HG02970 (cell line): ENCODE data around the gene STAT1.
"Not testable (repeated sequence)": the region's sequence is repeated elsewhere in the genome, so short reads cannot be mapped to it uniquely, and the experiment has no call there.

Experiments used
- ATAC-seq: cut with Tn5 transposase; IDR thresholded peaks from one replicate; pipeline ENCODE4 v1.9.1; 2021; ENCODE audit warnings: mild to moderate bottlenecking, moderate library complexity, moderate number of reproducible peaks; ENCODE audit not compliant: unreplicated experiment, low FRiP score

STAT1 gene

DNA sequence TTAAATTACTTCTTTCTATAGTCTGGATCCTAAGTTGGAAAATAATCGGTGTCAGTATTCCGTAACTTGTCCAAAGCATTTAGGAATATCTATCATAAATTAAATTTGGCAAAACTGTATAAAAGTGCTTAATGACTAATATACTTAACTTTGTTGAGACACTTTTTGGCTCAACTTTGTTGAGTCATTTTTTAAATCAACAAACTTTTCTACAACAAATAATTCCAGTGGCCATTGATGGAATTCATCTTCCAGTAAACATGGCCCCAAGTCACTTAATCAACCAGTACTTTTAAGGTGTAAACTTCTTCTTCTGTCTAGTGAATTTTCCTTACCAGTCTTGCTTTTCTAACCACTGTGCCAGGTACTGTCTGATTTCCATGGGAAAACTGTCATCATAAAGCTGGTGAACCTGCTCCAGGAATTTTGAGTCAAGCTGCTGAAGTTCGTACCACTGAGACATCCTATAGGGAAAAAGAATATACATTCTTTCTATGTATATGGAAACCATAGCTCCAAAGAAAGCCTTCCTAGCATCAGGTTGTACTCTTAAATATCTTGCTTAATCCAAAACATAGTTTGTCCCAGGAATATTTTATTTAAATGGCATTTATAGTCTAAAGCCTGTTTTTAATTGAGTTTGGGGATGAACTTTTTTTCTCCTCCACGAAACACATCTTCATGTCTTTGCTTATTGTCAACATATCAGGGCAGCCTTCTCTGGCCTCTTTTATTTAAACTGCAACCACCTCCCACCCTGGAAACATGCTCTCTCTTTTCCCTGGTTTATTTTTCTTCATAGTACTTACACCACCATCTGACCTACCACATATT is 4.2 kb downstream of the STAT1 start:
- ATAC-seq, result no peak

DNA sequence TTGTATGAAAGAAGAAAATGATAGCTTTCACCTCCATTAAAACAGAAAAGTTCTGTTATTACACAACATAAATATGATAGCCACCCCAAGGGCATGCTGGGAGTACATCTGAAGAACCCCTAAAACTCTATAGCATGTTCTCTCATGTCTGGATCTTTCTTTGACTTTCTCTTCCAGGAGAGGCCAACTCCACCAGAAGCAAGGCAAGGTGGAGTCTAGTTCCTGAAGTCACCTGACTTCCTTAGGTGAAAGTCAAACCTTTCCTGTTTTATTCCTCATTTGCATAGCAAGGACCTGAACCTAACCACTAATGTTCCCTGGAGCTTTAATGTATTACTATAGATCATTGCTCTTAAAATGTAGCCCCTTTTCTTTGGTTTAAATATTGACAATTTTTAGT is 5.7 kb downstream of the STAT1 start:
- ATAC-seq, result no peak

GRCh38 chr2:191006997-191007783 is 6.8 kb downstream of the STAT1 start:
- no peak for ATAC-seq

DNA sequence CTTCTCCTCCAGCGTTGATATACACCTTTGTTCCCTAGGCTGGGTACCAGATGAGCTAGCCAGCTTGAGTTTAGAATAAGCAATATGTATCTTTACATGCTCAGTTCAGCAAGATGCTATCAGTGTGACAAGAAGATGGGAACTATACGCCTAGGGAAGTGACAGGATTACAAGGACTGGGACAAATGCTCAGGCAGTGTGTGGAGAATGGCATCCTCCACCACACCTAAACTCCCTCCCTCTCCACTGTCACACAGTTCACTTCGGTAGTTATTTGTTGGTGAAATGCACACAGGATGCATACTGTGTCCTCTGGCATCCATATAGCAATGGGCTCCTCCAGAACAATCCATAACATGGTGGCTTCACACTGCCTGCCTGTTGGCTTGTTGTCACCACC is 7.7 kb downstream of the STAT1 start:
- ATAC-seq, result no peak

- no peak for ATAC-seq
Observed at GRCh38 chr2:191003405-191004309, 10.3 kb downstream of the STAT1 start.

GRCh38 chr2:191001624-191002023 is 12.3 kb downstream of the STAT1 start:
- ATAC-seq, result no peak

- ATAC-seq, result no peak
Observed at GRCh38 chr2:191001032-191001431, 12.9 kb downstream of the STAT1 start.

DNA sequence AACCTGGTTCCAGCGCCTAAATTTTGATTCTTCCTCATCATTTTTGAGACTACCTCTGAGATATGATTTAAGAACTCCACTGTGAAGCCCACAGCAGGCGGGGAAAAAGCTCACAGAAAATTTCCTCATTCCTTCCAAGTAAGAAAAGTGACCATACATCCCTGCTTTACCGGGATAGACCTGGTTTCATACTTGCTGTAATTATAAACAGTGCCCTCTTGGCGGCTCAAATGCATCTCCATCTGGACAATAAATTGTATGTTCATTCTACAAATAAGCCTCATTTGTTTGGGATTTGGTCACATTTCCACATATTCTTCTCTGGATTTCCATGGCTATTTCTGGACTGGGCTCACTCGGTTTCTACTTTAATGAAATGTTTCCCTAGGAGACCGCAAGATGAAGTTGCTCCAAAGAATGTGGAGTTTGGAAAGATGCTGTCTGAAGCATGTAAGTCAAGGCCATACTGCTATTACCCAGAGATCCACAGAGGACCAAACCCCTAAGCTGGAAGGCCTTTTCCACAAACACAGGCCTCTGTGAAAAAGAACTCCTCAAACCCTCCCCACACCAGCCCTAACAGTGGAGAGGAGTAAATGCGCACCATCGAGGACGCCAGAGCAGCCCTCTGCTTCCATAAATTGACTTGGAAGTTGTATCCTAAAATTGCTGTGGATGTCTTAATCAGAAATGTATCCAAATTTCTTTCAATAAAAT is 13.9 kb downstream of the STAT1 start:
- no peak for ATAC-seq

GRCh38 chr2:190999058-190999457 is 14.9 kb downstream of the STAT1 start:
- no peak for ATAC-seq

GRCh38 chr2:190997526-190998113 is 16.4 kb downstream of the STAT1 start:
- ATAC-seq, result no peak

- ATAC-seq, result no peak
Observed at GRCh38 chr2:190996947-190997346, 17.0 kb downstream of the STAT1 start.

GRCh38 chr2:190996338-190996946 is 17.5 kb downstream of the STAT1 start:
- ATAC-seq, result no peak

- not testable (repeated sequence) for ATAC-seq
Observed at GRCh38 chr2:190995315-190995714, 18.7 kb downstream of the STAT1 start.

- ATAC-seq, result no peak
Observed at GRCh38 chr2:190994148-190994547, 19.8 kb downstream of the STAT1 start.

DNA sequence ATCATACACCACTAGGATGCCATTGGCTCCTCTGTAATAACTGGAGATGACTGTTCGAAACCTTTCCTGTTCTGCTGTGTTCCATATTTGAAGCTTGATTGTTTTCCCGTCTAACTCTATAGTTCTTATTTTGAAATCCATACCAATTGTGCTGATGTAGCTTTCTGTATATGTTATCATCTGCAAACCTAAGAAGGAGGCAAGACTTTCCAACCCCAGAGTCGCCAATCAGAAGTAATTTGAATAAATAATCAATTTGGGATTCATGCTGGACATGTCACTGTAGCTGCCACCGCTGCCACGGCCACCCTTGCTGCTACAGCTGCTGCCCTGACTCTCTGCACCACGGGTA is 20.7 kb downstream of the STAT1 start:
- no peak for ATAC-seq

- ATAC-seq, result no peak
Observed at GRCh38 chr2:190990132-190990531, 23.8 kb downstream of the STAT1 start.

DNA sequence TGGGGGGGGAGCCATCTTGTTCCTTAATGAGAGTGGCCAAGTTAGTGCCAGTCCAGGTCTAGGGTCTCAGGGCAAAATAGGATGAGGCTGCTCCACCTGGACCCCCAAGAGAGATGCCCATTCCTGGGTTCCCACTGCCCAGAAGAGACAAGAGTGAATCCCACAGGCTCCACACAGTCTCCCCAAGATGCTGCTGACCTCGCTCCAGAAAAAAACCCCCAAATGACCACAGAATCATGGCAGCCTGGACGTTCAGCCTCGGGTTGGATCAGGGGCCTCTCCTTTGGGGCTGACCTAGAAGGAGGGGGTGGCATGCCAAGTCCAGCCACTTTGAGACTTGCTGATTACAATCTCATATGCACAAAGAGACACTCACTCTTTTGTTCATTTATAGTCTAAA is 25.1 kb downstream of the STAT1 start:
- ATAC-seq, result no peak

- ATAC-seq, result no peak
Observed at GRCh38 chr2:190987938-190988337, 26.0 kb downstream of the STAT1 start.

DNA sequence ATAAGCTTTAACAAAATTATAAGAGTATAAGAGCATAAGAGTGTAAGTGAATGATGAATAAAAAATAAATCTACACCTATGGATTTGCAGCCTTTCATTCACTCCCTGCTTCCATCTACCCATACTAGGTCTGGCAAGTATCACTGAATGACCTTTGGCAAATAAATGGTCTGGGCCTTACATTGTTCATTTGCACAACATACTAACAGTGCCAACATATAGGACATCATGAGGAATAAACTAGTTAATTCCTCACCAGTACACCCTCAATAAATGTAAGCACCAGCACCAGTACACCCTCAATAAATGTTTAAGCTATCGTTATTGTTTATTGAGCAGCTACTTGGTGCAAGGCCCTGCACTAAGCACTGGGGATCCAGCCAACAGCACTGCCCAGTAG is 26.9 kb downstream of the STAT1 start:
- ATAC-seq, result no peak
